Erythroblast (primary cell): Measurements from ENCODE around the gene ALDH3B2.

Source experiments
- GATA1 ChIP-seq: IDR thresholded peaks from 2 replicates; pipeline ENCODE4 v1.6.1; 2011; ENCODE audit warnings: low read depth, mild to moderate bottlenecking, control low read depth, low read length, moderate library complexity
- POLR2A ChIP-seq: IDR thresholded peaks from 2 replicates; pipeline ENCODE4 v1.6.1; 2011; ENCODE audit warnings: mild to moderate bottlenecking, low read length

GRCh38 chr11:67613313-67613959 is 61.0 kb downstream of the ALDH3B2 start:
- TF ChIP-seq POLR2A (no peak), GATA1 (no peak)
